Karpas-422 (cell line): Measurements from ENCODE around the gene TSPAN9. TPM values are rescaled to one million over a fixed set of nuclear protein-coding genes. Genes with fewer than 3 reads are reported as not detected.
A peak's percentile ranks its signal among the peaks of the same experiment; 100 is the strongest.

Source experiments
- DNase-seq: peaks from one replicate; pipeline ENCODE4 v3.0.0-alpha.2; 2015
- H2AFZ ChIP-seq: fragments of 200-600 bp; sonication (generic); 2 replicates; pipeline ENCODE4 v1.6.1; 2014; ENCODE audit warnings: antibody characterized with exemption, low read length, mixed read lengths
- H3K27ac ChIP-seq: fragments of 200-600 bp; sonication (generic); 2 replicates; pipeline ENCODE4 v1.5.1; 2014; ENCODE audit warnings: mild to moderate bottlenecking, low read length, moderate library complexity
- H3K27me3 ChIP-seq: fragments of 200-600 bp; sonication (generic); 2 replicates; pipeline ENCODE4 v1.6.1; 2014; ENCODE audit warnings: low read length, mixed read lengths
- H3K36me3 ChIP-seq: fragments of 200-600 bp; sonication (generic); 2 replicates; pipeline ENCODE4 v1.6.1; 2014; ENCODE audit warnings: low read length, mixed read lengths; ENCODE audit not compliant: insufficient read depth
- H3K4me1 ChIP-seq: fragments of 200-600 bp; sonication (generic); 2 replicates; pipeline ENCODE4 v1.6.1; 2014; ENCODE audit warnings: mild to moderate bottlenecking, low read length, mixed read lengths
- H3K4me2 ChIP-seq: fragments of 200-600 bp; sonication (generic); 2 replicates; pipeline ENCODE4 v1.6.1; 2014; ENCODE audit warnings: low read length, low read depth, mild to moderate bottlenecking; ENCODE audit not compliant: poor library complexity, severe bottlenecking
- H3K4me3 ChIP-seq: fragments of 200-600 bp; sonication (generic); 2 replicates; pipeline ENCODE4 v1.5.1; 2014; ENCODE audit warnings: mild to moderate bottlenecking, antibody characterized with exemption, low read length, mixed read lengths
- H3K79me2 ChIP-seq: fragments of 200-600 bp; sonication (generic); 2 replicates; pipeline ENCODE4 v1.6.1; 2014; ENCODE audit warnings: mild to moderate bottlenecking, low read length, mixed read lengths
- H3K9ac ChIP-seq: fragments of 200-600 bp; sonication (generic); 2 replicates; pipeline ENCODE4 v1.6.0; 2014; ENCODE audit warnings: low read length
- H3K9me2 ChIP-seq: fragments of 200-600 bp; sonication (generic), shearing (Covaris generic); replicated peaks from 2 replicates; pipeline ENCODE4 v1.6.0; 2014; ENCODE audit warnings: mild to moderate bottlenecking, low read length, moderate library complexity; ENCODE audit not compliant: insufficient read depth
- H3K9me3 ChIP-seq: fragments of 300-700, 200-600 bp; sonication (generic); 2 replicates; pipeline ENCODE4 v1.6.1; 2014; ENCODE audit warnings: low read length, mixed read lengths
- H4K20me1 ChIP-seq: fragments of 200-600 bp; sonication (generic); 2 replicates; pipeline ENCODE4 v1.6.1; 2014; ENCODE audit warnings: mild to moderate bottlenecking, antibody characterized with exemption, low read length, low read depth; ENCODE audit not compliant: insufficient read depth
- total RNA-seq: library from RNA; depleted of rRNA; stranded (reverse); fragments of >200 nt; shearing (Covaris generic); gene quantifications from 2 replicates; pipeline ENCODE4 v1.2.3, GENCODE V29; 2014; ENCODE audit warnings: low replicate concordance

The TSPAN9 gene
- total RNA-seq, 1 experiment from 2014 or later = 2.0 TPM

DNA sequence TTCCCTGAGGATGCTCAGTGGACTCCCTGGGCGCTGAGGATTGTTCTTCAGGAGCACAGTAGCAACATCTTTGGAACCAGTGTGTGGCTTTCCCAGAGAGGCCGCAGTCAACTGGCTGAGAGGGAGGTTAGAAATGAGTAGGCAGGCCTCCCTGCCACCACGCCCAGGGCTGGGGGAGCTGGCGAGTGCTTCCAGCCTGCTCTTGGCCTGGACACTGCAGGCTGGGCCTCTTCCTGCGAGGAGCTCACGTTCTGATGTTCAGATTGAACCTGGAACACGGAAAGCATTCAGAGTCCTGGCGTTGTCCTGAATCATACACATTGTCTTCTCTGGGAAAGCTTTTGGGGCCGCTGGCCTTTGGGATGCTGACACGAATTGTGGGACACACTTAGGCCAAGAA, 15.6 kb downstream of the TSPAN9 start:
- H4K20me1 ChIP-seq = no peaks in the 10 kb centered on the region
- H3K4me1 ChIP-seq = peaks cover 6% of the 10 kb centered on the region
- H3K27me3 ChIP-seq = no peaks in the 10 kb centered on the region
- H3K9me2 ChIP-seq = no peaks in the 10 kb centered on the region
- H3K9ac ChIP-seq = no peak overlapping the region
- H3K4me2 ChIP-seq = no peak overlapping the region
- no peaks in the 10 kb centered on the region for H3K9me3 ChIP-seq
- H3K36me3 ChIP-seq = no peaks in the 10 kb centered on the region
- H2AFZ ChIP-seq = no peak overlapping the region
- peak; percentile 15 for DNase-seq
- H3K27ac ChIP-seq = no peak overlapping the region
- no peaks in the 10 kb centered on the region for H3K79me2 ChIP-seq
- no peak overlapping the region for H3K4me3 ChIP-seq

DNA sequence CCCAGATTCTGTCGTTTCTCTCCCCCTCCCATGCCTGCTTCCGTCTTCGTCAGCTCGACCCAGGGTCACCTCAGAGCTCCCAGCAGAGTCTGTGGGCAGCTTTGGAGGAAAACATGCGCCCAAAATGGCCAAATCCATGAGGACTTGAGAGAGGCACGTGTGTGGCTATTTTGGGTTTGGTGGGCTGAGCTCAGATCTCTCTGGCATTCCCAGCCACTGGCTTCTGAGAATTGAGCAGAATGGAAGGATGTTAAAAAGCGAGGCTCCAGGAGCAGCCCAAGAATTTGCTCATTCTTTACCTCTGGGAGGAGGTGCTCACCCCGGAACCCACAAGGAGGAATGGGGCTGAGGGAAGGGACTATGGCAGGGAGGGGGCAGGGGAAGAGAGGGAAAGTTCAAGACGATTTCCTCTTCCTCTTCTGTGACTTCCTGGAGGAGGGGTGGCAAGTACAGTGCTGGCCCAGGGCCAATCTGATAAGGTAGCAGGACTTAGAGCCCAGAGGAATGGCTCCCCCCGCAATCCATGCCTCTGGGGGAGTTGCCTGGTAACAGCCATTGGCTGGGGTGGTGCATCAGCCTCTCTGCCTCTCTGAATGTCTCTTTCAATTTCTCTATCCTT, 20.1 kb downstream of the TSPAN9 start:
- Histone ChIP-seq H3K9me3 (peaks cover 4% of the 10 kb centered on the region), H3K79me2 (no peaks in the 10 kb centered on the region), H3K27ac (no peak overlapping the region), H2AFZ (peak overlapping the region; percentile 24; the same call in 1 of the 2 replicates), H3K4me1 (peaks cover 8% of the 10 kb centered on the region), H3K4me2 (peak overlapping the region; percentile 11), H3K36me3 (no peaks in the 10 kb centered on the region), H3K9ac (no peak overlapping the region), H3K9me2 (no peaks in the 10 kb centered on the region), H3K27me3 (no peaks in the 10 kb centered on the region; the same call in 1 of the 2 replicates), H4K20me1 (no peaks in the 10 kb centered on the region), H3K4me3 (no peak overlapping the region)
- no peak for DNase-seq

DNA sequence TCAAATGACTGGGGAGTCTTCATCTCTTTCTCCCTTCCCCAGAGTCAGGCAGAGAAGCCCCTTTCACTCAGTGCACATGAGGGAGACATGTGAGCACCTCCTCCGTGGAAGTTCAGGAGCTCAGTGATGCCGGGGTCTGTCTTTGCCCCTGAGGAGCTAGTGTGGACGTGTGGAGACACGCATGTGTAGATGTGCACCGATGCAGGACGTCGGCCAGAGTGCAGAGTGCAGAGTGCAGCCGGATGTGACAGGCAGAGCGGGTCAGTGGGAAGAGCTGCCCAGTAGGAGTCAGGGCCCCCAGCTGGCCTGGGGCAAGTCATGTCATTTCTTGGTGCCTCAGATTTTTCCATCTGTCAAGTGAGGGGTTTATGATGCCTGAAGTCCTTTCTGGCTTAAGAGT, 20.7 kb downstream of the TSPAN9 start:
- H3K4me2 ChIP-seq = peak overlapping the region; percentile 11

DNA sequence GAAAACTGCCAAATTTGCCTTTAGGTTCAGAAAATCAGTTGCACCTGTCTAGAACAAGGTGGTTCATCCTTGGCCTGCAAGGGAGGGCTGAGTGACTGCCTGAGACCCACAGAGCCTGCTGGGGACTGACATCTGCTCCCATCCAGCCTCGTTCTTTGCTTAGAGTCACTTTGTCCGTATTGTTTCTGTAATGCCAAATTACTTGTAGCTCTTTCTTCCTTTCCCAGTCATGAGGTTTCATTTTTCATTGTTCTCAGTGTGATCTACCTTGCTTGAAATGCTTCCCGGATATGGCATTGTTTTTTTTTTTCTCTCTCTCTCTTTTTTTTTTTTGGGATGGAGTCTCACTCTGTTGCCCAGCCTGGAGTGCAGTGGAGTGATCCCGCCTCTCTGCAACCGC, 21.3 kb downstream of the TSPAN9 start:
- H3K27me3 ChIP-seq = no peaks in the 10 kb centered on the region; the same call in 1 of the 2 replicates
- H3K27ac ChIP-seq = no peak overlapping the region
- H4K20me1 ChIP-seq = no peaks in the 10 kb centered on the region
- H3K4me2 ChIP-seq = no peak overlapping the region
- no peak overlapping the region for H3K4me3 ChIP-seq
- no peak overlapping the region for H3K9ac ChIP-seq
- H2AFZ ChIP-seq = no peak overlapping the region
- H3K36me3 ChIP-seq = no peaks in the 10 kb centered on the region
- peaks cover 8% of the 10 kb centered on the region for H3K4me1 ChIP-seq
- H3K9me2 ChIP-seq = no peaks in the 10 kb centered on the region
- DNase-seq = no peak
- H3K9me3 ChIP-seq = peaks cover 4% of the 10 kb centered on the region
- no peaks in the 10 kb centered on the region for H3K79me2 ChIP-seq

More for the DNA sequence above, 20.7 kb downstream of the TSPAN9 start:
- Histone ChIP-seq H3K79me2 (no peaks in the 10 kb centered on the region), H3K9ac (no peak overlapping the region), H3K4me1 (peaks cover 8% of the 10 kb centered on the region), H3K4me3 (no peak overlapping the region), H3K27ac (no peak overlapping the region), H3K36me3 (no peaks in the 10 kb centered on the region), H3K27me3 (no peaks in the 10 kb centered on the region; the same call in 1 of the 2 replicates), H4K20me1 (no peaks in the 10 kb centered on the region), H3K9me3 (peaks cover 4% of the 10 kb centered on the region), H3K9me2 (no peaks in the 10 kb centered on the region), H2AFZ (peak overlapping the region; percentile 24; the same call in 1 of the 2 replicates)
- no peak for DNase-seq

DNA sequence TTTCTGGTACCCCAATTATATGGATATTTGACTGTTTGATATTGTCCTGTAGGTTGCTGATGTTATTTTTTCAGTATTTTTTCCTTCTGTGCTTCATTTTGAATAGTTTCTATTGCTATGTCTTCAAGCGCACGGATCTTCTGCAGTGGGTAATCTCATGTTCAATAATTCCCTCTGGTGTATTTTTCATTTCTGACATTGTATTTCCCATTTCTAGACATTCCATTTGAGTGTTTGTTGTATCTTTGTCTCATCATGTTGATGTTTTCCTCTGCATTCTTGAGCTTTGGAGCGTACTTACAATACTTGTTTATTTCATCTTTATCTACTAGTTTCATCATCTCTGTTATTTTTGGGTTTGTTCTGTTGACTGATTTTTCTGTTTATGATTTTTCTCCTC, 22.0 kb downstream of the TSPAN9 start:
- H3K27me3 ChIP-seq = no peaks in the 10 kb centered on the region; the same call in 1 of the 2 replicates
- no peak overlapping the region for H3K4me2 ChIP-seq
- H3K27ac ChIP-seq = no peak overlapping the region
- H2AFZ ChIP-seq = no peak overlapping the region
- no peaks in the 10 kb centered on the region for H3K36me3 ChIP-seq
- peaks cover 4% of the 10 kb centered on the region for H3K9me3 ChIP-seq
- H3K4me3 ChIP-seq = no peak overlapping the region
- no peaks in the 10 kb centered on the region for H3K9me2 ChIP-seq
- no peaks in the 10 kb centered on the region for H4K20me1 ChIP-seq
- no peak for DNase-seq
- H3K4me1 ChIP-seq = peaks cover 8% of the 10 kb centered on the region
- no peak overlapping the region for H3K9ac ChIP-seq
- H3K79me2 ChIP-seq = no peaks in the 10 kb centered on the region

DNA sequence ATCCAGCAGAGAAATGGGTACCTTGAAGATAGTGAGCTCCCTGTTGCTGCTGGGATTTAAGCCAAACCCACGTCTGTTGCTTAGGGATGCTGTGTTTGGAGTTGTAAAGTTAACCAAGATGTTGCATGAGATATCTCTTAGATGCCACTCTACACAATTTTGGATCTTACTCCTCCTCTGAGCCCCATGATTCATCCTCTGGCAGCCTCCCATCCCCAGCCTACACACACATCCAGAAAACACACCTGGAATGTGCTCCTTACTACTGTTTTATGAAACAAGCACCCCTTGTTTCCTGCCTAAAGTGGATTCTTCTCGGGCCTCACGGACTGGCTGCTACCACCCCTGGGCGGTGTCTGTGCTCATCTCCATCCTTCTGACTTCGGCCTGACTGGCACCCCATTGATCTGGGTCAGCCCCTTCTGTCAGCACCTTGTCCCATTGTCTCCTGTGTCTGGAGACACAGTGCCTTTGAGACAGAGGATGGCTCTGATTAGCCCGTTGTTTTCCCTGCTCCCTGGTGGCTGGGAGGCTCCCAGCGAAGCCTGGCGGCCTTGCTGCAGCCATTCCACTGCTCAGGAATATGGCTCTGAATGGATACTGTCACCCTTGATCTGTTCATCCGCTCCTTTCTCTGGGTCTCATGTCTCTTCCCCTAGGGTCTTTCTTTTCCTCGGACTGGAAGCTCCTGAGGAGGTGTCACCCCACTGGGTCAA, 24.3 kb downstream of the TSPAN9 start:
- no peak overlapping the region for H3K4me3 ChIP-seq
- H2AFZ ChIP-seq = no peak overlapping the region
- no peak overlapping the region for H3K4me2 ChIP-seq

DNA sequence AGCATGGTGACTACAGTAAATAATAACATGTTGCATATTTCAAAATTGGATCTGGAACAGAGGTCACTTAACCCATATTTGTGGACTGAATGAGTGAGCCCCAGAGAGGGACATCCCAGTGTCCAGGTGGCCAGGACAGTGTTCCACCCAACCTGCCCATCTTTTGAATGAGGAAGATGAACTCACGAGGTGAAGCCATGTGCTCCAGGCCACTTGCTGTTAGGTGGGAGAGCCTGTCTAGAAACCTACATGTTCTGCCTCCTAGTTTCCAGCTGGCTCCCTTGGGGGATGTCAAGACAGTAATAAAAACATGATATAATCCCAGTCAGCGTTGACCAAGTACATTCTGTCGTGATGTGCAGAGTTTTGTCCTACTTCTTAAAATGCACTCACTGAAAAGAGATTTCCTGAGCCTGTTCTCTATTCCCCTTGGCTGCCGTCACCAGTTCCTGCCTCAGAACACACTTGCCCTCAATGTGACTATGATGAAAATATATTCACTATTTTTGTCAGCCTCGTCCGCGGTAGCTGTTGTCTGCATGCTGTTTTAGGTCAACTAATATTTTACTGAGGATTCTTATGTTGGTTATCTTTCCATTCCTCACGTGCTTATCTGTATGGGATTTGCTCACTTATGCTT, 25.7 kb downstream of the TSPAN9 start:
- Histone ChIP-seq H3K9me3 (peaks cover 4% of the 10 kb centered on the region), H3K4me1 (peaks cover under 1% of the 10 kb centered on the region)

More for the DNA sequence above, 24.3 kb downstream of the TSPAN9 start:
- DNase-seq = no peak
- H3K27me3 ChIP-seq = no peaks in the 10 kb centered on the region; the same call in 1 of the 2 replicates
- H3K9me3 ChIP-seq = peaks cover 4% of the 10 kb centered on the region
- H3K36me3 ChIP-seq = no peaks in the 10 kb centered on the region
- H3K9me2 ChIP-seq = no peaks in the 10 kb centered on the region
- no peak overlapping the region for H3K9ac ChIP-seq
- no peak overlapping the region for H3K27ac ChIP-seq
- no peaks in the 10 kb centered on the region for H3K79me2 ChIP-seq
- 0 out of 2 replicates have a peak, but pooled peaks cover 4% of the 10 kb centered on the region for H4K20me1 ChIP-seq
- H3K4me1 ChIP-seq = peaks cover 8% of the 10 kb centered on the region

DNA sequence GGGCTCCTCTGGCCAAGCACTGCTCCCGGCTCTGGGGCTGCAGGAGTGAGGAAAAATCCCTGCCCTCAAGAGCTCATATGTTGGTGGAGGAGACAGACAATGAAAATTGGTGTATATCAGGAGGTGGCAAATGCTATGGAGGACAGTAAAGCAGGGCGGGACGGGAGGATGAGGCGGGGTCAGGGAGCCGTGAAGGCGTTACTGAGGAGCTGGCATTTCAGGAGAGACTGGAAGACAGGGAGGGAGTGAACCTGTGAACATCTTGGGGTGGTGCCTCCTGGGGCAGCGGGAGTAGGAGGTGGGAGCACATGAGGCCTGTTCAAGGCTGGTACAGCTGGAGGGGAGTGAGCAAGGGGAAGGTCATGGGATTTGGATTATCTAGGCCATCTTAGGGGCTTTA, 26.6 kb downstream of the TSPAN9 start:
- no peak overlapping the region for H3K27ac ChIP-seq
- no peaks in the 10 kb centered on the region for H3K79me2 ChIP-seq
- no peak for DNase-seq
- H3K27me3 ChIP-seq = no peaks in the 10 kb centered on the region; the same call in 1 of the 2 replicates
- H3K9ac ChIP-seq = no peak overlapping the region
- H3K4me3 ChIP-seq = no peak overlapping the region
- 0 out of 2 replicates have a peak, but pooled peaks cover 4% of the 10 kb centered on the region for H4K20me1 ChIP-seq
- H3K4me1 ChIP-seq = no peaks in the 10 kb centered on the region
- H3K9me3 ChIP-seq = peaks cover 4% of the 10 kb centered on the region
- no peaks in the 10 kb centered on the region for H3K36me3 ChIP-seq
- H2AFZ ChIP-seq = no peak overlapping the region
- no peaks in the 10 kb centered on the region for H3K9me2 ChIP-seq
- no peak overlapping the region for H3K4me2 ChIP-seq

More for the DNA sequence above, 25.7 kb downstream of the TSPAN9 start:
- no peak overlapping the region for H3K4me2 ChIP-seq
- H3K36me3 ChIP-seq = no peaks in the 10 kb centered on the region
- H3K9me2 ChIP-seq = no peaks in the 10 kb centered on the region
- 0 out of 2 replicates have a peak, but pooled peaks cover 4% of the 10 kb centered on the region for H4K20me1 ChIP-seq
- no peak overlapping the region for H3K27ac ChIP-seq
- H3K4me3 ChIP-seq = no peak overlapping the region
- no peak overlapping the region for H3K9ac ChIP-seq
- DNase-seq = no peak
- no peak overlapping the region for H2AFZ ChIP-seq
- H3K79me2 ChIP-seq = no peaks in the 10 kb centered on the region
- no peaks in the 10 kb centered on the region; the same call in 1 of the 2 replicates for H3K27me3 ChIP-seq
